PC-3 (cell line): Measurements from ENCODE around the gene FAM151B.

Experiments used
- EZH2 ChIP-seq: fragments of 300-600 bp; sonication (generic); IDR thresholded peaks from one replicate; pipeline ENCODE4 v1.6.1; 2017; ENCODE audit warnings: antibody characterized with exemption, mild to moderate bottlenecking, low read length; ENCODE audit not compliant: unreplicated experiment
- EZH2phosphoT487 ChIP-seq: fragments of 300-600 bp; sonication (generic); IDR thresholded peaks from 2 replicates; pipeline ENCODE4 v1.6.1; 2018; ENCODE audit warnings: mild to moderate bottlenecking, antibody characterized with exemption, low read length, borderline replicate concordance
- TF ChIP-seq, protein P1 (sequence below): fragments of 300-600 bp; sonication (generic); conservative IDR thresholded peaks from 2 replicates; pipeline ENCODE4 v1.5.1; 2017; ENCODE audit warnings: antibody characterized with exemption, low read depth, mild to moderate bottlenecking, low read length

DNA sequence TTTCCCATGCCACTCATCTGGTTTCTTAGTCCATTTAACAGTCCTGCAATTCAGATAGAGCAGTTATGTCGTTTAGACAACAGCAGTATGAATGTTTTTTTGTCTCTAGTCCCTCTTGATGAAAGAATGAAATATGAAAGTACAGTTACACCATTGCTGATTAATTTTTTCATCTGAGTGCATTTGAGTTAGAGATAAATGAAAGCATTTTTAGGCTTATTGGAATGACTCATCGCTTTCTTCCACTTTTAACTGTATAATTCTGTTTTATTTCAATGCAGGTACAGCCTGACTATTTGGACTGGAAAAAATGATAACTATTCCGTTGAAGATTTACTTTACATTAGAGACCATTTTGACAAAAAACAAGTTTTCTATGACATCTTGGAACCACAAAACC lies 53.5 kb downstream of the FAM151B start:
- TF ChIP-seq, protein P1, sequence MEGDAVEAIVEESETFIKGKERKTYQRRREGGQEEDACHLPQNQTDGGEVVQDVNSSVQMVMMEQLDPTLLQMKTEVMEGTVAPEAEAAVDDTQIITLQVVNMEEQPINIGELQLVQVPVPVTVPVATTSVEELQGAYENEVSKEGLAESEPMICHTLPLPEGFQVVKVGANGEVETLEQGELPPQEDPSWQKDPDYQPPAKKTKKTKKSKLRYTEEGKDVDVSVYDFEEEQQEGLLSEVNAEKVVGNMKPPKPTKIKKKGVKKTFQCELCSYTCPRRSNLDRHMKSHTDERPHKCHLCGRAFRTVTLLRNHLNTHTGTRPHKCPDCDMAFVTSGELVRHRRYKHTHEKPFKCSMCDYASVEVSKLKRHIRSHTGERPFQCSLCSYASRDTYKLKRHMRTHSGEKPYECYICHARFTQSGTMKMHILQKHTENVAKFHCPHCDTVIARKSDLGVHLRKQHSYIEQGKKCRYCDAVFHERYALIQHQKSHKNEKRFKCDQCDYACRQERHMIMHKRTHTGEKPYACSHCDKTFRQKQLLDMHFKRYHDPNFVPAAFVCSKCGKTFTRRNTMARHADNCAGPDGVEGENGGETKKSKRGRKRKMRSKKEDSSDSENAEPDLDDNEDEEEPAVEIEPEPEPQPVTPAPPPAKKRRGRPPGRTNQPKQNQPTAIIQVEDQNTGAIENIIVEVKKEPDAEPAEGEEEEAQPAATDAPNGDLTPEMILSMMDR, result no peak
- TF ChIP-seq EZH2phosphoT487 (no peak), EZH2 (no peak)
